CD14-positive monocyte (primary cell): ENCODE measurements around the gene CACNA1D. TPM values are rescaled to one million over a fixed set of nuclear protein-coding genes. Genes with fewer than 3 reads are reported as not detected.

ENCODE experiments used
- DNase-seq, 3 donors: peaks; one replicate each; pipeline ENCODE4 v3.0.0-alpha.2; 2011 to 2022
- H2AFZ ChIP-seq: 2 replicates; pipeline ENCODE4 v1.6.0; 2012; ENCODE audit warnings: mild to moderate bottlenecking, low read depth, low read length, inconsistent platforms; ENCODE audit not compliant: insufficient read depth, poor library complexity, severe bottlenecking
- H3K27ac ChIP-seq, 2 donors: 1 replicate in 1 of 2; 2 replicates in 1 of 2; pipeline ENCODE4 v1.5.1; 2012 to 2013; ENCODE audit warnings: low read length in 2 of 2, control low read depth in 1 of 2, inconsistent platforms in 1 of 2, low read depth in 1 of 2, mild to moderate bottlenecking in 1 of 2
- H3K27me3 ChIP-seq, 2 donors: one replicate each; pipeline versions ENCODE4 v1.6.0 to v1.6.1; 2011 to 2013; ENCODE audit warnings: low read length in 2 of 2; ENCODE audit not compliant: control insufficient read depth in 2 of 2, insufficient read depth in 2 of 2
- H3K36me3 ChIP-seq, 2 donors: replicated peaks in 1 of 2; 1 replicate in 1 of 2; 2 replicates in 1 of 2; pipeline versions ENCODE4 v1.5.1 to v1.6.1; 2012 to 2013; ENCODE audit warnings: low read length in 2 of 2, control low read depth in 1 of 2, inconsistent platforms in 1 of 2, mild to moderate bottlenecking in 1 of 2; ENCODE audit not compliant: insufficient read depth in 2 of 2, control insufficient read depth in 1 of 2
- H3K4me1 ChIP-seq, 2 donors: 1 replicate in 1 of 2; 2 replicates in 1 of 2; pipeline versions ENCODE4 v1.5.1 to v1.6.1; 2012 to 2013; ENCODE audit warnings: low read length in 2 of 2, control low read depth in 1 of 2, inconsistent platforms in 1 of 2, mild to moderate bottlenecking in 1 of 2, moderate library complexity in 1 of 2; ENCODE audit not compliant: insufficient read depth in 2 of 2, control insufficient read depth in 1 of 2
- H3K4me2 ChIP-seq: replicated peaks from 2 replicates; pipeline ENCODE3; 2012; ENCODE audit warnings: low read length, moderate library complexity, mild to moderate bottlenecking; ENCODE audit not compliant: poor library complexity, severe bottlenecking; ENCODE audit errors: extremely low read depth
- H3K4me3 ChIP-seq, 3 experiments: fragments of 200-600 bp in 1 of 3; sonication (generic) in 1 of 3; replicated peaks in 1 of 3; 1 replicate in 2 of 3; 2 replicates in 1 of 3; pipeline ENCODE4 v1.5.1; 2011 to 2013; ENCODE audit warnings: low read length in 3 of 3, mild to moderate bottlenecking in 3 of 3, control low read depth in 2 of 3, low read depth in 2 of 3, inconsistent platforms in 1 of 3, moderate library complexity in 1 of 3
- H3K79me2 ChIP-seq: 2 replicates; pipeline ENCODE4 v1.6.0; 2012; ENCODE audit warnings: mild to moderate bottlenecking, control low read depth, inconsistent platforms, low read length, moderate library complexity; ENCODE audit not compliant: insufficient read depth
- H3K9ac ChIP-seq: 2 replicates; pipeline ENCODE4 v1.6.0; 2017; ENCODE audit warnings: low read length, mild to moderate bottlenecking; ENCODE audit not compliant: insufficient read depth, poor library complexity, severe bottlenecking
- H3K9me3 ChIP-seq, 2 donors: replicated peaks in 1 of 2; 1 replicate in 1 of 2; 2 replicates in 1 of 2; pipeline versions ENCODE4 v1.5.1 to v1.6.1; 2012 to 2013; ENCODE audit warnings: low read length in 2 of 2, control low read depth in 1 of 2; ENCODE audit not compliant: control insufficient read depth in 1 of 2, insufficient read depth in 1 of 2
- H4K20me1 ChIP-seq: 2 replicates; pipeline ENCODE4 v1.6.0; 2012; ENCODE audit warnings: mild to moderate bottlenecking, low read length, control low read depth, moderate library complexity; ENCODE audit not compliant: insufficient read depth
- H3K27ac Mint-ChIP-seq, 7 donors: one replicate each; pipeline ENCODE4 v1.8.0; 2020; ENCODE audit warnings: mild to moderate bottlenecking in 7 of 7, mixed read lengths in 7 of 7, moderate library complexity in 6 of 7, inconsistent platforms in 2 of 7
- H3K27me3 Mint-ChIP-seq, 3 donors: one replicate each; pipeline ENCODE4 v1.8.0; 2021 to 2022; ENCODE audit warnings: low read depth in 3 of 3, mild to moderate bottlenecking in 3 of 3, mixed read lengths in 3 of 3, moderate library complexity in 3 of 3, inconsistent platforms in 1 of 3
- H3K36me3 Mint-ChIP-seq, 2 donors: one replicate each; pipeline ENCODE4 v1.8.0; 2020; ENCODE audit warnings: mixed read lengths in 2 of 2, inconsistent platforms in 1 of 2, mild to moderate bottlenecking in 1 of 2
- H3K4me1 Mint-ChIP-seq: one replicate; pipeline ENCODE4 v1.8.0; 2020; ENCODE audit warnings: mild to moderate bottlenecking, mixed read lengths
- H3K4me3 Mint-ChIP-seq, 2 donors: one replicate each; pipeline ENCODE4 v1.8.0; 2020; ENCODE audit warnings: mild to moderate bottlenecking in 2 of 2, mixed read lengths in 2 of 2, moderate library complexity in 1 of 2
- H3K9me3 Mint-ChIP-seq, 7 donors: one replicate each; pipeline ENCODE4 v1.8.0; 2020 to 2022; ENCODE audit warnings: mixed read lengths in 7 of 7, mild to moderate bottlenecking in 6 of 7, moderate library complexity in 6 of 7, inconsistent platforms in 2 of 7
- WGBS: methylation state at CpG from one replicate; pipeline ENCODE4 v1.1.5; 2013; ENCODE audit warnings: missing lambda C conversion rate; ENCODE audit not compliant: insufficient coverage; 5-methylcytosine and 5-hydroxymethylcytosine counted together
- intact Hi-C, 2 donors: fragments of 100-400 bp; cut with micrococcal nuclease; formaldehyde crosslinking; loops; one replicate each; pipeline versions ENCODE4 v1.15.0 to v1.15.1; 2023
- polyA plus RNA-seq, 3 donors: library from polyadenylated mRNA; depleted of rRNA in 1 of 3; unstranded in 2 of 3; stranded (reverse) in 1 of 3; fragments of 300-500 nt in 2 of 3; fragments of >200 nt in 1 of 3; fragmentation: Illumina TruSeq in 2 of 3; gene quantifications; 1 replicate in 2 of 3; 2 replicates in 1 of 3; pipeline ENCODE4 v1.2.3, GENCODE V29; 2012 to 2021
- TF ChIP-seq, protein P1 (sequence below): fragments of 200-600 bp; IDR thresholded peaks from one replicate; pipeline ENCODE4 v1.8.0; 2022; ENCODE audit warnings: antibody characterized with exemption, mild to moderate bottlenecking

The CACNA1D gene
- polyA plus RNA-seq, 3 donors = 0.29 to 1.2 (median 0.98) TPM

DNA sequence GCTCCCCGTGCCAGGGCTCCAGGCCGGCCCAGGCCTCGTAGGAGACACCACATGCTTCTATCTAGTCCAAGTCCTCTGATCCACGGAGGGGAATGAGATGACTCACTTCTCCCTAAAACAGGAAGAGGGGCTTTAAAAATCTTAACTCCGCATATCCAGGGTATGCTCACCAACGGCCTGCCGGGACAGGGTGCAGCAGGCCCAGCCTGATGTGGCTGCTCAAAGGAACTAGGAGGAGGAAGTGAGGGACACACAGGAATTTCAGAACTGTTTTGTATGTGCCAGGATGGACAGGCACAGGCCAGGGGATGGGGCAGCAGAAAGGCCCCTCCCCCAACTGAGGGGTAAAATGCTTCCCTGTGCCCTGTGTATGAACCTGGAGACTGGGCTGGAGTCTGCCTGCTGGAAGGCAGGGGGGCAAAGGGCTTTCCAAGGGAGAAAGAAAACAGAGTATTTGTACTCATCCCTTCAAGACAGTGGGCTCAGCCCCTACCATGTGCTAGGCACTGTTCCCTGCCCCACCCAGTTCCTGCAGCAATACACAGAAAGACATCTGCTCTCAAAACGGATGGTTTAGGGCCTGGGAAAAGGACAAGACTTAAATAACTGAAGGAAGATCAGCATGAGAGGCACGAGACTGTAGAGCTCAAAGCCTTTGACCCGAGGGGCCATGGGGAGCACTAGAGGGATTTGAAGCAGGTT, 329.7 kb downstream of the CACNA1D start:
- TF ChIP-seq, protein P1, sequence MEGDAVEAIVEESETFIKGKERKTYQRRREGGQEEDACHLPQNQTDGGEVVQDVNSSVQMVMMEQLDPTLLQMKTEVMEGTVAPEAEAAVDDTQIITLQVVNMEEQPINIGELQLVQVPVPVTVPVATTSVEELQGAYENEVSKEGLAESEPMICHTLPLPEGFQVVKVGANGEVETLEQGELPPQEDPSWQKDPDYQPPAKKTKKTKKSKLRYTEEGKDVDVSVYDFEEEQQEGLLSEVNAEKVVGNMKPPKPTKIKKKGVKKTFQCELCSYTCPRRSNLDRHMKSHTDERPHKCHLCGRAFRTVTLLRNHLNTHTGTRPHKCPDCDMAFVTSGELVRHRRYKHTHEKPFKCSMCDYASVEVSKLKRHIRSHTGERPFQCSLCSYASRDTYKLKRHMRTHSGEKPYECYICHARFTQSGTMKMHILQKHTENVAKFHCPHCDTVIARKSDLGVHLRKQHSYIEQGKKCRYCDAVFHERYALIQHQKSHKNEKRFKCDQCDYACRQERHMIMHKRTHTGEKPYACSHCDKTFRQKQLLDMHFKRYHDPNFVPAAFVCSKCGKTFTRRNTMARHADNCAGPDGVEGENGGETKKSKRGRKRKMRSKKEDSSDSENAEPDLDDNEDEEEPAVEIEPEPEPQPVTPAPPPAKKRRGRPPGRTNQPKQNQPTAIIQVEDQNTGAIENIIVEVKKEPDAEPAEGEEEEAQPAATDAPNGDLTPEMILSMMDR = no peak
- Histone ChIP-seq H3K4me1 (no peaks in the 10 kb centered on the region), H3K9ac (no peak overlapping the region), H3K4me3 (no peak overlapping the region), H3K4me2 (no peak overlapping the region), H3K27me3 (no peaks in the 10 kb centered on the region), H3K27ac (no peak overlapping the region), H2AFZ (no peak overlapping the region), H3K9me3 (no peaks in the 10 kb centered on the region), H3K36me3 (no peaks in the 10 kb centered on the region), H4K20me1 (no peaks in the 10 kb centered on the region), H3K79me2 (no peaks in the 10 kb centered on the region)
- intact Hi-C loops = no loop called here
- no peaks in the 10 kb centered on the region for H3K4me1 Mint-ChIP-seq
- 90% methylated on average over 3 of the region's 10 CpGs for WGBS
- no peaks in the 10 kb centered on the region for H3K36me3 Mint-ChIP-seq
- DNase-seq = no peak
- H3K9me3 Mint-ChIP-seq = peaks cover 0 to 3% (median 0%) of the 10 kb centered on the region in 7 donors
- H3K27ac Mint-ChIP-seq = no peak overlapping the region
- no peak overlapping the region for H3K4me3 Mint-ChIP-seq
- H3K27me3 Mint-ChIP-seq = peaks cover 4 to 16% (median 8%) of the 10 kb centered on the region in 3 donors

DNA sequence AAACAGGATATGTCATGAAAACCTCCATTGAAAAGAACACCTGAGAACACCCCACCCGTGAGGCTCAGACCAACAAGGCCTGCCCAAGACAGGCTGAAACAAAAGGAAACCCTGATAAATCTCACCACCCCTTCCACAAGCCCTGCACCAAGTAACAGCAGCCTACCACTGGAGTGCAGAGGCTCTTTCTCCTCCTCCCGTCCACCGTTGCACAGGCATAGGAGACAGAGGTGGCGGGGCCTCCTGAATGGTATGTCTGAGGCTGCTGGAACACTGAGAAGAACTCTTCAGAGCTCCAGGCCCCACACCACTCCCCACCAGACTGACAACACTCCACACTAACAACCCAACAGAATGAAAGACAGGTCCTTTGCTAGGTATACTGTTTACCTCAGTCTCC, 330.4 kb downstream of the CACNA1D start:
- WGBS = 93% methylated on average over 2 of the region's 4 CpGs
- H3K27ac Mint-ChIP-seq = no peak overlapping the region
- Histone ChIP-seq H4K20me1 (no peaks in the 10 kb centered on the region), H3K9ac (no peak overlapping the region), H3K79me2 (no peaks in the 10 kb centered on the region), H3K36me3 (no peaks in the 10 kb centered on the region), H3K4me2 (no peak overlapping the region), H3K27me3 (no peaks in the 10 kb centered on the region), H3K27ac (no peak overlapping the region), H3K4me3 (no peak overlapping the region), H2AFZ (no peak overlapping the region), H3K4me1 (no peaks in the 10 kb centered on the region), H3K9me3 (no peaks in the 10 kb centered on the region)
- TF ChIP-seq, protein P1 = no peak
- H3K9me3 Mint-ChIP-seq = peaks cover 0 to 3% (median 0%) of the 10 kb centered on the region in 7 donors
- H3K27me3 Mint-ChIP-seq = peaks cover 4 to 16% (median 8%) of the 10 kb centered on the region in 3 donors
- no peaks in the 10 kb centered on the region for H3K36me3 Mint-ChIP-seq
- no peak for DNase-seq
- intact Hi-C loops = no loop called here
- no peaks in the 10 kb centered on the region for H3K4me1 Mint-ChIP-seq
- H3K4me3 Mint-ChIP-seq = no peak overlapping the region
